ENCODE data around the gene CRHR2. TPM values are rescaled to one million over a fixed set of nuclear protein-coding genes. Genes with fewer than 3 reads are reported as not detected.

The CRHR2 gene
- total and polyA plus RNA-seq, 2 donors (not counting 1 experiment from before 2014, with no cell fraction given), result not detected

GRCh38 chr7:30652698-30653641, 29.3 kb downstream of the CRHR2 start:
- Histone ChIP-seq H3K4me3 (replicated peaks in 1 of 4; ENCODE audit: control extremely low read depth in 1 of 4, insufficient read depth in 1 of 4, low read depth in 3 of 4, low read length in 4 of 4) (no peak overlapping the region), H3K9me3 (ENCODE audit: control insufficient read depth, insufficient read depth, low read depth, low read length) (no peaks in the 10 kb centered on the region), H3K79me2 (ENCODE audit: control insufficient read depth, insufficient read depth, low read length) (no peaks in the 10 kb centered on the region), H2AFZ (ENCODE audit: low read length) (no peak overlapping the region), H3K27me3 (ENCODE audit: control insufficient read depth, insufficient read depth, low read length) (no peaks in the 10 kb centered on the region), H3K9ac (ENCODE audit: insufficient read depth, low read length) (no peak overlapping the region), H3K4me1 (ENCODE audit: control insufficient read depth, extremely low read depth, insufficient read depth, low read length) (no peaks in the 10 kb centered on the region), H3K27ac (ENCODE audit: insufficient read depth, low read length) (no peak overlapping the region), H3K4me2 (ENCODE audit: extremely low read depth, insufficient read depth, low read length) (no peak overlapping the region), H3K36me3 (ENCODE audit: control insufficient read depth, insufficient read depth, low read length) (no peaks in the 10 kb centered on the region), H4K20me1 (ENCODE audit: control insufficient read depth, extremely low read depth, insufficient read depth, low read length) (no peaks in the 10 kb centered on the region)
- no peak for DNase-seq (ENCODE audit: low read depth in 2 of 2)
- no peak for TF ChIP-seq EZH2 (IDR thresholded peaks at IDR 0.05; ENCODE audit: low read length, missing control alignments)
- TF ChIP-seq, protein P1, sequence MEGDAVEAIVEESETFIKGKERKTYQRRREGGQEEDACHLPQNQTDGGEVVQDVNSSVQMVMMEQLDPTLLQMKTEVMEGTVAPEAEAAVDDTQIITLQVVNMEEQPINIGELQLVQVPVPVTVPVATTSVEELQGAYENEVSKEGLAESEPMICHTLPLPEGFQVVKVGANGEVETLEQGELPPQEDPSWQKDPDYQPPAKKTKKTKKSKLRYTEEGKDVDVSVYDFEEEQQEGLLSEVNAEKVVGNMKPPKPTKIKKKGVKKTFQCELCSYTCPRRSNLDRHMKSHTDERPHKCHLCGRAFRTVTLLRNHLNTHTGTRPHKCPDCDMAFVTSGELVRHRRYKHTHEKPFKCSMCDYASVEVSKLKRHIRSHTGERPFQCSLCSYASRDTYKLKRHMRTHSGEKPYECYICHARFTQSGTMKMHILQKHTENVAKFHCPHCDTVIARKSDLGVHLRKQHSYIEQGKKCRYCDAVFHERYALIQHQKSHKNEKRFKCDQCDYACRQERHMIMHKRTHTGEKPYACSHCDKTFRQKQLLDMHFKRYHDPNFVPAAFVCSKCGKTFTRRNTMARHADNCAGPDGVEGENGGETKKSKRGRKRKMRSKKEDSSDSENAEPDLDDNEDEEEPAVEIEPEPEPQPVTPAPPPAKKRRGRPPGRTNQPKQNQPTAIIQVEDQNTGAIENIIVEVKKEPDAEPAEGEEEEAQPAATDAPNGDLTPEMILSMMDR (conservative IDR thresholded peaks at IDR 0.05 in 1 of 2, IDR thresholded peaks at IDR 0.05 in 1 of 2; ENCODE audit: low read depth in 1 of 2, low read length in 2 of 2), result no peak

DNA sequence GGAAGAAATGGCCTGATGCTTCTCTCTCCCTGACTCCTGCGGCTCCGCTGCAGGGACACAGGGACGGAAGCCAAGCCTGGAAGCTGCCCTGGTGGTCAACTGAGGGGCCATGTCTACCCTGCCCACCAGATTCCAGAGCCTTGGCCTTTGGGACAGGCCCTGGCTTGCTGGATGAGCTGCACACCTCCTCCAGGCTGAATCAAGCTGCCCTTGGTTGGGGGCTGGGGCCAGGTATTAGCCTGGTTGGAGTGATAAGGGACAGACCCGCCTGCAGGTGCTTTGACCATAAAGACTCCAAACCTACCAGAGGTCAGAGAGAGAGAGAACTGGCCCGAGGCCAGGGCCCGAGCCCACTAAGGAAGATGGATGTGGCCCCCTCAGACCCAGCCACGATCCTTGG, 30.1 kb downstream of the CRHR2 start:
- no peak overlapping the region for H2AFZ ChIP-seq (ENCODE audit: low read length)
- DNase-seq (ENCODE audit: low read depth in 2 of 2), result no peak
- H3K27me3 ChIP-seq (ENCODE audit: control insufficient read depth, insufficient read depth, low read length), result no peaks in the 10 kb centered on the region
- H3K4me3 ChIP-seq (replicated peaks in 1 of 4; ENCODE audit: control extremely low read depth in 1 of 4, insufficient read depth in 1 of 4, low read depth in 3 of 4, low read length in 4 of 4), result no peak overlapping the region
- H3K9ac ChIP-seq (ENCODE audit: insufficient read depth, low read length), result no peak overlapping the region
- H4K20me1 ChIP-seq (ENCODE audit: control insufficient read depth, extremely low read depth, insufficient read depth, low read length), result no peaks in the 10 kb centered on the region
- no peaks in the 10 kb centered on the region for H3K36me3 ChIP-seq (ENCODE audit: control insufficient read depth, insufficient read depth, low read length)
- no peaks in the 10 kb centered on the region for H3K79me2 ChIP-seq (ENCODE audit: control insufficient read depth, insufficient read depth, low read length)
- TF ChIP-seq EZH2 (IDR thresholded peaks at IDR 0.05; ENCODE audit: low read length, missing control alignments), result no peak
- TF ChIP-seq, protein P1 (conservative IDR thresholded peaks at IDR 0.05 in 1 of 2, IDR thresholded peaks at IDR 0.05 in 1 of 2; ENCODE audit: low read depth in 1 of 2, low read length in 2 of 2), result no peak
- no peaks in the 10 kb centered on the region for H3K9me3 ChIP-seq (ENCODE audit: control insufficient read depth, insufficient read depth, low read depth, low read length)
- H3K4me2 ChIP-seq (ENCODE audit: extremely low read depth, insufficient read depth, low read length), result no peak overlapping the region
- no peaks in the 10 kb centered on the region for H3K4me1 ChIP-seq (ENCODE audit: control insufficient read depth, extremely low read depth, insufficient read depth, low read length)
- H3K27ac ChIP-seq (ENCODE audit: insufficient read depth, low read length), result no peak overlapping the region

DNA sequence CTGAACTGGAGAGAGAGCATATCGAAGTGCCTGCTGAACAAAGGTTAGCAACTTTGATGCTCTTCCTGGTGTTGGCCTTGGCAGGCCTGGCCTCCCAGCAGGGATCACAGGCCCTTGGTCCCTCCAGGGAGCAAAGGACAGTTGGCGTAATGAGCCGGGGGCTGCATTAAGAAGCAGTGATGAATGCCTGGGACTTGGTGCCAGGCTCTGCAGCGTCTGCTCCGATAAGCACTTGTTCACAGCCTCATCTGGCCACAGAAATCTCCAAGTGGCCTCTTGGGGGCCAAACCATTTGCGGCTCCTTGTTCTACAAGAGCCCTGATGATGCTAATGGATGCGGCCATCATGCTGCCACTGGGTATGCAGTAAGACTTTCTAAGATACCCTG, 31.8 kb downstream of the CRHR2 start:
- Histone ChIP-seq H3K79me2 (ENCODE audit: control insufficient read depth, insufficient read depth, low read length) (no peaks in the 10 kb centered on the region), H2AFZ (ENCODE audit: low read length) (no peak overlapping the region), H3K9me3 (ENCODE audit: control insufficient read depth, insufficient read depth, low read depth, low read length) (no peaks in the 10 kb centered on the region), H3K27me3 (ENCODE audit: control insufficient read depth, insufficient read depth, low read length) (no peaks in the 10 kb centered on the region), H3K36me3 (ENCODE audit: control insufficient read depth, insufficient read depth, low read length) (no peaks in the 10 kb centered on the region), H3K4me3 (replicated peaks in 1 of 4; ENCODE audit: control extremely low read depth in 1 of 4, insufficient read depth in 1 of 4, low read depth in 3 of 4, low read length in 4 of 4) (no peak overlapping the region), H3K4me2 (ENCODE audit: extremely low read depth, insufficient read depth, low read length) (no peak overlapping the region), H3K9ac (ENCODE audit: insufficient read depth, low read length) (no peak overlapping the region), H3K27ac (ENCODE audit: insufficient read depth, low read length) (no peak overlapping the region), H3K4me1 (ENCODE audit: control insufficient read depth, extremely low read depth, insufficient read depth, low read length) (no peaks in the 10 kb centered on the region), H4K20me1 (ENCODE audit: control insufficient read depth, extremely low read depth, insufficient read depth, low read length) (no peaks in the 10 kb centered on the region)
- DNase-seq (ENCODE audit: low read depth in 2 of 2), result no peak
- TF ChIP-seq, protein P1 (conservative IDR thresholded peaks at IDR 0.05 in 1 of 2, IDR thresholded peaks at IDR 0.05 in 1 of 2; ENCODE audit: low read depth in 1 of 2, low read length in 2 of 2), result no peak
- no peak for TF ChIP-seq EZH2 (IDR thresholded peaks at IDR 0.05; ENCODE audit: low read length, missing control alignments)

All from fibroblast of lung (primary cell).